Right lung (tissue), 5 donors: ENCODE measurements around the gene BIN1. TPM values are rescaled to one million over a fixed set of nuclear protein-coding genes. Genes with fewer than 3 reads are reported as not detected.

Experiments
- DNase-seq, 2 donors: peaks; one replicate each; pipeline ENCODE4 v3.0.0-alpha.2; 2013
- polyA plus RNA-seq, 5 donors: library from polyadenylated mRNA; unstranded; fragments of 120-200 nt; gene quantifications; one replicate each; pipeline versions ENCODE4 v1.2.1 to v1.2.3, GENCODE V29; 2013; ENCODE audit warnings: inconsistent platforms in 1 of 5, low replicate concordance in 1 of 5; ENCODE audit not compliant: insufficient read length in 5 of 5, insufficient read depth in 1 of 5

The BIN1 gene
- polyA plus RNA-seq, 5 donors = 51.3 to 133 (median 71.5) TPM

- DNase-seq = no peak
Observed at GRCh38 chr2:127078028-127078427, 28.9 kb downstream of the BIN1 start.

- no peak for DNase-seq
Observed at GRCh38 chr2:127076924-127077323, 30.0 kb downstream of the BIN1 start.

DNA sequence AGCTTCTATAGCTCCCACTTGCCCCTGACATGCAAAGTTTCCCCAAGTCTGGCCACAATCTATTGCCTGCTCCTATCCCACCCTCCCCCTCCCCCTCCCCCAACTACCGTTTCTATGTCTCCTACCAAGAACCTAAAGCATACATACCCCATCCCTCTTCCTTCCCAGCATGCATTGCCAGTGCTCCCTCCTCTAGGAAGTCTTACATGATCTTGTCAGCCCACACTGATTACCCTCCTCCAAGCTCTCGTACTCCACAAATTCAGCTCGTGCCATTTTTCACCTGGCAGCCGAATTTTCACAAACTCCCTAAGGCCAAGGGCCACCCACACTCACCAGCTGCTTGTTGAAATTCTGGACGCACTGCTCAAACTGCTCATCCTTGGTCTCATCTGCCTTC is 30.7 kb downstream of the BIN1 start:
- no peak for DNase-seq

- DNase-seq = no peak
Observed at GRCh38 chr2:127075821-127076220, 31.1 kb downstream of the BIN1 start.

DNA sequence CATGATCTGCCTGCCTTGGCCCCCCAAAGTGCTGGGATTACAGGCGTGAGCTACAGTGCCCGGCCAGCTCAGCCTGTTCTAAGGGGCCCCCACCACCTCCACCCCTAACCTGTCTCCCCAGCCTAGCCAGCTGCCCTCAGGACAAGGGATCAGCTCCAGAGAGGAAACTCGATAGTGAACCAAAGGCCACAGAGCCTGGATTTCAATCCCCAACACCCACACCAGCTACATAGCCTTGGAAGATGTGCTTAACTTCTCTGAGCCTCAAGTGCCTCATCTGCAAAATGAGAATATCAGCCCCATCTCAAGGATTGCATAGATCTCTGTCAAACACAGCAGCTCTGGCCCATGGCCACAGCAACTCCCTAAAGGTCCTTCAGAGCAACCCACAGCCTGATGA is 32.0 kb downstream of the BIN1 start:
- no peak for DNase-seq

GRCh38 chr2:127074358-127074757 is 32.6 kb downstream of the BIN1 start:
- no peak for DNase-seq

GRCh38 chr2:127072970-127073369 is 34.0 kb downstream of the BIN1 start:
- no peak for DNase-seq

DNA sequence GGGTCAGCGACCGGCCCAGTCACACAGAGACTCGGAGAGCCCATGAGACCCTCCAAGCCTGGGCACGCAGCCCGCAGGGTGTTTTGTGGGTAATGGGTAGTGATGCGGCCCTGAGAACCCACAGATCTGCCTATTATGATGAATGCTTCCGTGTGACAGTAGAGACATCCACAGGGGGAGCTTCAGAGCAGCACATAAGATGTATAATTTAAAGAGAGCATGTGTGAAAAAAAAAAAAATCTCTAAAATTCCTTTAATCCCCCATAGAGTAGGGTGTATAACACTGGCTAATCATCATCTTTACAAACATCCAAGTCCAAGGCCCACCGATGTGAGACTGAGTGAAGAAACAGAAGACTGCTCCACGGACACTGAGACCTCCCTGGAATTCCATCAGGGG is 34.6 kb downstream of the BIN1 start:
- DNase-seq = no peak

- DNase-seq = no peak
Observed at GRCh38 chr2:127071901-127072328, 35.0 kb downstream of the BIN1 start.

GRCh38 chr2:127070221-127070620 is 36.7 kb downstream of the BIN1 start:
- DNase-seq = no peak

- DNase-seq = no peak
Observed at GRCh38 chr2:127069536-127069935, 37.4 kb downstream of the BIN1 start.

DNA sequence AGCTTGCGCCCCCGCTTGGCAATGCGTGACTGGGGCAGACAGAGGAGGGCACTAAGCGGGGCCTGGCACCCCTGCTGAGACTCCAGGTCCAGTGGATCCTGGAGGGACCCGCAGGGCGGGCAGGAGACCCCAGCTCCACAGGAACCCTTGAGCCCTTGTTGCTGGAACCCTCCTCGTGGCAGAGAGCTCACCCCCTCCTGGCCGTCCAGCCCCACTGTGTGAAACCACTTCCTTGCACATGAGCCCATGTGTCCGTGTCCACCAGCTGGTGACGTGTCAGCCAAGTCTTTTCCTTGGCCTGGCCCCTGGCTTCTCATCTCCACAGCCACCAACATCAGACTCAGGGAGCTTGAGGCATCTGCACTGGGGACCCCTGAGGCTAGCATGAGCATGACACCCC is 38.0 kb downstream of the BIN1 start:
- no peak for DNase-seq

GRCh38 chr2:127068351-127068741 is 38.6 kb downstream of the BIN1 start:
- no peak for DNase-seq

DNA sequence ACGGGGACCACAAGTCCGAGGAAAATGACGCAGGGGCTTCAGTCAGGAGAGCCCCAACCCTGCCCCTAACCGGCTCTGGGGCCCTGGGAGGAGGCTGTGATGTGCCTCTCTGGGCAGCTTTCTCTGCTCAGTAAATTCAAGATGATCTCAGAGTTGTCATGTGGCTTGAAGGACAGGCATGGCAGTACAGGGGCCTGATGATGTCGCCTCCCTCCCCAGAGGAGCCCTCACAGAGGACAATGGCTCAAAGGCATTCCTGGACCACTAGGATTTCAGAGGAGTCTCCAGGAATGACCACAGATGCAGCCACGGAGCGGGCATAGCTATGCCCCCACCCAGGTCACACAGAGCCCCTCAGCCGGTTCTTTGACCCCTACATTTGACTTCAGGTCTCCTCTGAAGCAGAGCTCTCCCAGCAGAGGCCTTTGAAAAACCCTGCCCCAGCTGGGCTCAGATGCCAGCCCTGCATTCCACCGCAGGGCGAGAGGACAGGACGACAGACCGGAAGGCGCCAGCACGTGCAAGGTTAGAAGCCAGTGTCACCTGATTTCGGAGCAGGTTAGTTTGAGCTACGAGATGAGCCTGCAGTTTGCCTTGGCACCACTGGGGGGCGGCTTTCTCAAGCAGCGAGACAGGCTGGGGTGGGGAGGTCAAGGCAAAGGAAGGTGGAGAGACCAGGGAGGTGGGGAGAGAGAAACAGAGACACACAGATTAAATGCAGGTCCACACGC is 39.2 kb downstream of the BIN1 start:
- peak in 1 of 2 donors; percentile 55 for DNase-seq

- peak; percentile 81 to 88 for DNase-seq
Observed at GRCh38 chr2:127066942-127067341, 40.0 kb downstream of the BIN1 start.

DNA sequence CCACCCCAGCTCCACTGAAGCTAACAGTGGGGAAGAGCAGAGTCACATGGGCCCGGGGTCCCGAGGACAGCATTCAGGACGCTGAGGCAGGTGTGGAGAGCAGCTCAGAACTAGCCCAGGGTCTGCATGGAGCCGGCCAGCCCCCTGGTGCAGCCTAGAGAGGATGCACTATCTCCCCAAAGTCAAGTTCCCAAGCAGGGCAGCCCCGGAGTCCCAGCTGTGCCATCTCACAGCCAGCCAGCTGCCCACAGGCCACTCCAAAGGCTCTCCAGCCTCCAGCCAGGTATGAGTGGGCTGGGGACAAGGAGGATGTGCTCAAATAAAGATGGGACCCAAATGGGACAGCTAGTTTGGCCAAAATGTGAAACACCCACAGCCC is 41.0 kb downstream of the BIN1 start:
- no peak for DNase-seq

DNA sequence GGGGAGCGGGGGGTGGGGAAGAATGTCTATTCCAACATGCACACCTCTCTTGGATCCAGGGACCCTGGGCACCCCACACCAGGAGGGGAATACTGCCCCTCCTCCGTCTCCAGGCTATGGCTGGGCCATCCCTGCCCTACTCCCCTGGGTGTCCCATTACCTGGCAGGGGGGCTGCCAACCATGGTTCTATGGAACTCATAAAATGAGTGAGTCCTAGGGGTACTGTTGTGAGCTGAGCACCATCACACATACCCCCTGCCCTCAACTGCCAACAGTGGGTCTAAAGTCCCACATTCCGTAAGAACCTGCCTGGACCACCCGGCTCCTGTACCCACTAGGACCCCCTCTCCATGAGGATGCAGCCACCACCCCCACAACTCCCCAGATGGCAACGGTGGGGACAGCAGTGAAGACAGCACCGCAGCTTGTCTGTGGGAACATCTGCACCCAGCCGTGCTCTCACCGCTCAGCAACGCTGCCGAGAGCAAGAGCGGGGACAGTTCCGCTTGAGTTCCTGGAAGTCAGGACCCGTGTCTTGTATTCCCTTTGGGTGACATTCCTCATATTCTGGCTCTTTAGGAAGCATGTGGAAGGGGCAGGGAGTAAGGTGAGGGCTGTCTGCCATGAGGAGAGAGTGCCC is 41.5 kb downstream of the BIN1 start:
- no peak for DNase-seq

- DNase-seq = peak; percentile 86 to 87
Observed at GRCh38 chr2:127064642-127065250, 42.2 kb downstream of the BIN1 start.

GRCh38 chr2:127063701-127064590 is 43.0 kb downstream of the BIN1 start:
- no peak for DNase-seq

DNA sequence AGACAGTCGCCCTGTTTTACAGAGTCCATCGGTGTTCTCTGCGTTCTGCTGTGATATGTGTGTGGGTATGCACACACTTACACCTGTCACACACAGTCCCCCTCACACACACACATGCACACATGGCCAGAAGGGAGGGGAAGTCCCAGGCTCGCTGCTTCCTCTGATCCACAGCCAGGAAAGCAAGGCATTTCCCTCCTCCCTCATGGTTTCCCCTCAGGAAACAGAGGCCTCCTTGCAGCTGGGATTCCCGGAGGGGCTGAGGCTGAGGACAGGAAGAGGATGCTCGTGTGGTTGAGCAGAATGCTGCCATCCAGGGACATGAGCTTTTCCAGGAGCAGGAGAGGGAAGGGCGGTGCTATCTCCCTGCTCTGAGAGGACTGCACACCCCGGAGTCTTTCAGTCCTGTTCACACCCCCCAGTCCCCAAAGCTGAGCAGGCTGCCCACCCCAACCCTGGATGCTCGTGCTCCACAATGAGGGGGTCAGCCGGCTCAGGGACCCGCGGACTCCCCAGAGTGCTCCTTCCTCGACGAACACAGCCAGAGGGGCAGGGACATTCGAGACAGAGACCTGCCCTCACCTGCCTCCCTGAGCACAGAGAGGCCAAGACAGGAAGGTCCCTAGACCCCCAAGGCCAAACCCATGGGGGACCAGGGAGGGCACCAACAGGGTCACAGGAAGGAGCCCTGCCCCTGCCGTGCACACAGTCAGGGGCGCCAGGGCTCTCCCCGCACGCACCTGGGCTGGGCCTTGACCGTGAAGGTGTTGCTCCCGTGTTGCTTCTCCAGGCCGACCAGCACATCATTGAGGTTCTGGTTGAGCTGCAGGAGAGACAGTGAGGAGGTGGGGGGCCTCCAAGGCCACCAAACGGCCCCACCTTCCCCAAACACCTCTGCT is 45.3 kb downstream of the BIN1 start:
- DNase-seq = no peak
